ENCODE measurements around the gene LRIG2. TPM values are rescaled to one million over a fixed set of nuclear protein-coding genes. Genes with fewer than 3 reads are reported as not detected.

The LRIG2 gene
- total and polyA plus RNA-seq, 12 donors = 3.0 to 11.3 (median 8.3) TPM

DNA sequence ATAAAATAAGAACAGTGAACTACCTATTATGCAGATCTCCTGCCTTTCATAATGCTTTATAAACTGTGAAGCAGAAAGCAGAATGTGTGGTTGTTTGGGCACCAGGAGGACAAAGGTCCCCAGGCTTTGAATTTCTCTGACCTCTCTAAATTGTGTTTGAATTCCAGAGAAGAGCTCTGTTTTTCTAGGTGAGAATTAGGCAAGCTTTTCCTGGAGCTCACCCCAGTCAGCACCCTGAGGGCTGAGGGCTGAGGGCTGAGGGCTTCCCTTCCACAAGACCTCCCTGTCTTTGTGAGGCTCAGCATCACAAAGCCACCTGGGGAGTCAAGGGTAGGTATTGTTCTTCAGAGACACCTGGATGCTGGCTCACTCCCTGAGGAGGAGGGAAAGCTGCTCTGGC is 45.5 kb upstream of the LRIG2 start:
- H3K4me1 ChIP-seq = peaks cover 0 to 32% (median 13%) of the 10 kb centered on the region in 9 donors
- H3K36me3 ChIP-seq = no peaks in the 10 kb centered on the region
- no peak for DNase-seq
- TF ChIP-seq, protein P1, sequence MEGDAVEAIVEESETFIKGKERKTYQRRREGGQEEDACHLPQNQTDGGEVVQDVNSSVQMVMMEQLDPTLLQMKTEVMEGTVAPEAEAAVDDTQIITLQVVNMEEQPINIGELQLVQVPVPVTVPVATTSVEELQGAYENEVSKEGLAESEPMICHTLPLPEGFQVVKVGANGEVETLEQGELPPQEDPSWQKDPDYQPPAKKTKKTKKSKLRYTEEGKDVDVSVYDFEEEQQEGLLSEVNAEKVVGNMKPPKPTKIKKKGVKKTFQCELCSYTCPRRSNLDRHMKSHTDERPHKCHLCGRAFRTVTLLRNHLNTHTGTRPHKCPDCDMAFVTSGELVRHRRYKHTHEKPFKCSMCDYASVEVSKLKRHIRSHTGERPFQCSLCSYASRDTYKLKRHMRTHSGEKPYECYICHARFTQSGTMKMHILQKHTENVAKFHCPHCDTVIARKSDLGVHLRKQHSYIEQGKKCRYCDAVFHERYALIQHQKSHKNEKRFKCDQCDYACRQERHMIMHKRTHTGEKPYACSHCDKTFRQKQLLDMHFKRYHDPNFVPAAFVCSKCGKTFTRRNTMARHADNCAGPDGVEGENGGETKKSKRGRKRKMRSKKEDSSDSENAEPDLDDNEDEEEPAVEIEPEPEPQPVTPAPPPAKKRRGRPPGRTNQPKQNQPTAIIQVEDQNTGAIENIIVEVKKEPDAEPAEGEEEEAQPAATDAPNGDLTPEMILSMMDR (IDR thresholded peaks at IDR 0.05) = no peak
- H3K9me3 ChIP-seq = no peaks in the 10 kb centered on the region
- no peaks in the 10 kb centered on the region for H3K27me3 ChIP-seq
- peak overlapping the region in 9 of 10 donors; percentile 20 to 79 (median 42) for H3K27ac ChIP-seq
- no peak overlapping the region for H3K4me3 ChIP-seq
- intact Hi-C loops (cut with DNase I) = loop anchor here in 5 of 10 donors (10.0 kb wide), 2 partner anchors 63 to 73 kb away; partner anchors contain the start of gene SLC16A1 (in 4 of the 5)
- no peak for ATAC-seq

DNA sequence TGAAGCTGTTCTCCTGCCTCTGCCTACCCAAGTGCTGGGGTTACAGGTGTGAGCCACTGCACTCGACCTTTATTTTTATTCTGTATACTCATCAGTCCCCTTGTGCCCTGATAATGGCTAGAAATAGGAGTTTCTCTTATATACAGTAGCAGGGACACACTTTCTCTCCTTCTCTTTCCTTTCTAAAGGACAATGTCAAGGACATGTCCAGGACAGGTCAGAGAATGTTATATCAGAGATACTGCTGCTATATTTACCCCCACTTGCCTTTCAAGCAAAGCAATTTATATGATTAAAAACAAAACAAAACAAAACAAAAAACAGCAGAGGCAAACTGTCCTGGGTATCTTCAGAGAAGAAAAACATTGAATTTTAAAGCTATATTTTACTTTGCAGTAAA is 43.2 kb upstream of the LRIG2 start:
- TF ChIP-seq, protein P1 (IDR thresholded peaks at IDR 0.05) = no peak
- no peaks in the 10 kb centered on the region for H3K27me3 ChIP-seq
- intact Hi-C loops (cut with DNase I) = loop anchor here in 5 of 10 donors (10.0 kb wide), 2 partner anchors 65 to 75 kb away; partner anchors contain the start of gene SLC16A1 (in 4 of the 5)
- ATAC-seq (peak in 7 of 8 donors; percentile 43 to 72 (median 62)), DNase-seq (no peak)
- H3K4me1 ChIP-seq = peaks cover 0 to 32% (median 13%) of the 10 kb centered on the region in 9 donors
- H3K36me3 ChIP-seq = no peaks in the 10 kb centered on the region
- H3K9me3 ChIP-seq = no peaks in the 10 kb centered on the region
- WGBS, 2 donors = 44 to 52% methylated on average over 1 of the region's 1 CpG
- H3K4me3 ChIP-seq = no peak overlapping the region
- H3K27ac ChIP-seq = peak overlapping the region; percentile 9 to 83 (median 76)

DNA sequence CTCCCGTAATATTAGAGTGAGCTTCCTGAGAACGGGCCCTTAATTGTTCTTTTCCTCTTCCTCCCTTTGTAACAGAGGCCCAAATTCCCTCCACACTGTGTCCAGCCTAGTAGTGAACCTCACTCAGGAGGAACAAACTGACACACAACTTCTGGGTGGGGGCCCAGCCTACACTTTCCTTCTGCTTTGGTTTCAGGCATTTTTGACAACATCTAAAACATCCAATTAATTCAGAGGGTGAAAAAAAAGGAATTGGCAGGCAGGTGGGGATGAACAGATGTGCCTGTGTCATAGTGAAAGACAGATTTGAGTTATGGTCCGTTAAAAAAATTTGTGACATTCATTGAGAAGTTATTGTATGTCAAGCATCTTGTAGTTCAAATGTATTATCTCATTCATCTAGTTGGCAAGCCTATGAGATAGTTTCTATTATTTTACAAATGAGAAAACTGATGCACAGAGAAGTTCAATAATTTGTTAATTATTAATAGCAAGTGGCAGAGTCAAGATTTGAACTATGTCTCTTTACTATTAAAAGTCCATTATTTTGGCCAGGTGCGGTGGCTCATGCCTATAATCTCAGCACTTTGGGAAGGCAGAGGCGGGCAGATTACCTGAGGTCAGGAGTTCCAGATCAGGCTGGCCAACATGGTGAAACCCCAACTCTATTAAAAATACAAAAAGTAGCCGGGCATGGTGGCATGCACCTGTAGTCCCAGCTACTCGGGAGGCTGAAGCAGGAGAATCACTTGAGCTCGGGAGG is 41.6 kb upstream of the LRIG2 start:
- ATAC-seq (peak in 1 of 8 donors; percentile 26), DNase-seq (no peak)
- 83 to 84% methylated on average over 8 of the region's 8 CpGs for WGBS, 2 donors
- H3K27ac ChIP-seq = peak overlapping the region in 3 of 10 donors; percentile 15 to 83 (median 79)
- no peak overlapping the region for H3K4me3 ChIP-seq
- no peaks in the 10 kb centered on the region for H3K27me3 ChIP-seq
- H3K9me3 ChIP-seq = no peaks in the 10 kb centered on the region
- no peaks in the 10 kb centered on the region for H3K36me3 ChIP-seq
- peaks cover 0 to 32% (median 13%) of the 10 kb centered on the region in 9 donors for H3K4me1 ChIP-seq
- intact Hi-C loops (cut with DNase I) = no loop called here
- TF ChIP-seq, protein P1 (IDR thresholded peaks at IDR 0.05) = no peak

DNA sequence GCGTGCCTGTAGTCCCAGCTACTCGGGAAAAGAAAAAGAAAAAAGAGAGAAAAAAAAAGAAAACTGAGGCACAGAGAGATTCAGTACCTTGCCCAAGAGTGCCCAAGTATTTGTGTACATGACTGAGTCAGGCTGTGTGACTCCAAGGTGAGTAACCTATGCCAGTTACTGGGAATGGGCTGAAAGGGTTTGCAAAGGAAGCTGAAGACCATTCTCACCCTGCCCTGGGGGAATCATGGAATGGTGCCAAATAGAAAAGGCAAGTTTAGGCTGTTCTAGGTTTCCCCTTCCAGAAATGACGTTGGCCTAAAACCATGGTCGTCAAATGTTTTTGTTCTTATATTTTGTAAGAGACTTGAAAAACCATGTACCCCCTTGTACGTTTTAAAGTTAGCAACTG is 37.9 kb upstream of the LRIG2 start:
- Histone ChIP-seq H3K9me3 (no peaks in the 10 kb centered on the region), H3K27ac (no peak overlapping the region), H3K36me3 (no peaks in the 10 kb centered on the region), H3K4me3 (no peak overlapping the region), H3K4me1 (peaks cover 0 to 15% (median 10%) of the 10 kb centered on the region in 9 donors), H3K27me3 (no peaks in the 10 kb centered on the region)
- intact Hi-C loops (cut with DNase I) = no loop called here
- WGBS, 2 donors = 88 to 89% methylated on average over 5 of the region's 5 CpGs
- no peak for DNase-seq
- TF ChIP-seq, protein P1 (IDR thresholded peaks at IDR 0.05) = no peak
- no peak for ATAC-seq
